Measurements from ENCODE around the gene TNK1.

TNK1 gene

DNA sequence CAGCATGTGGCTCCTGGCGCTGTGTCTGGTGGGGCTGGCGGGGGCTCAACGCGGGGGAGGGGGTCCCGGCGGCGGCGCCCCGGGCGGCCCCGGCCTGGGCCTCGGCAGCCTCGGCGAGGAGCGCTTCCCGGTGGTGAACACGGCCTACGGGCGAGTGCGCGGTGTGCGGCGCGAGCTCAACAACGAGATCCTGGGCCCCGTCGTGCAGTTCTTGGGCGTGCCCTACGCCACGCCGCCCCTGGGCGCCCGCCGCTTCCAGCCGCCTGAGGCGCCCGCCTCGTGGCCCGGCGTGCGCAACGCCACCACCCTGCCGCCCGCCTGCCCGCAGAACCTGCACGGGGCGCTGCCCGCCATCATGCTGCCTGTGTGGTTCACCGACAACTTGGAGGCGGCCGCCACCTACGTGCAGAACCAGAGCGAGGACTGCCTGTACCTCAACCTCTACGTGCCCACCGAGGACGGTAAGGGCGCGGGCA is 27.4 kb downstream of the TNK1 start:
- DNase-seq (ENCODE audit: low read depth) = no peak
- TF ChIP-seq, protein P1, sequence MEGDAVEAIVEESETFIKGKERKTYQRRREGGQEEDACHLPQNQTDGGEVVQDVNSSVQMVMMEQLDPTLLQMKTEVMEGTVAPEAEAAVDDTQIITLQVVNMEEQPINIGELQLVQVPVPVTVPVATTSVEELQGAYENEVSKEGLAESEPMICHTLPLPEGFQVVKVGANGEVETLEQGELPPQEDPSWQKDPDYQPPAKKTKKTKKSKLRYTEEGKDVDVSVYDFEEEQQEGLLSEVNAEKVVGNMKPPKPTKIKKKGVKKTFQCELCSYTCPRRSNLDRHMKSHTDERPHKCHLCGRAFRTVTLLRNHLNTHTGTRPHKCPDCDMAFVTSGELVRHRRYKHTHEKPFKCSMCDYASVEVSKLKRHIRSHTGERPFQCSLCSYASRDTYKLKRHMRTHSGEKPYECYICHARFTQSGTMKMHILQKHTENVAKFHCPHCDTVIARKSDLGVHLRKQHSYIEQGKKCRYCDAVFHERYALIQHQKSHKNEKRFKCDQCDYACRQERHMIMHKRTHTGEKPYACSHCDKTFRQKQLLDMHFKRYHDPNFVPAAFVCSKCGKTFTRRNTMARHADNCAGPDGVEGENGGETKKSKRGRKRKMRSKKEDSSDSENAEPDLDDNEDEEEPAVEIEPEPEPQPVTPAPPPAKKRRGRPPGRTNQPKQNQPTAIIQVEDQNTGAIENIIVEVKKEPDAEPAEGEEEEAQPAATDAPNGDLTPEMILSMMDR (IDR thresholded peaks at IDR 0.05; ENCODE audit: low read depth, low read length) = no peak
- H3K4me3 ChIP-seq (ENCODE audit: low read depth, low read length) = no peak overlapping the region

GRCh38 chr17:7408863-7409262 is 28.0 kb downstream of the TNK1 start:
- H3K4me3 ChIP-seq (ENCODE audit: low read depth, low read length) = no peak overlapping the region
- DNase-seq (ENCODE audit: low read depth) = no peak
- no peak for TF ChIP-seq POLR2A (IDR thresholded peaks at IDR 0.05; ENCODE audit: extremely low read depth, insufficient read length)
- TF ChIP-seq, protein P1 (IDR thresholded peaks at IDR 0.05; ENCODE audit: low read depth, low read length) = no peak
- TF ChIP-seq MYC (IDR thresholded peaks at IDR 0.05; ENCODE audit: low read depth, low read length) = no peak
- TF ChIP-seq MAX (IDR thresholded peaks at IDR 0.05; ENCODE audit: low read depth, low read length) = no peak

DNA sequence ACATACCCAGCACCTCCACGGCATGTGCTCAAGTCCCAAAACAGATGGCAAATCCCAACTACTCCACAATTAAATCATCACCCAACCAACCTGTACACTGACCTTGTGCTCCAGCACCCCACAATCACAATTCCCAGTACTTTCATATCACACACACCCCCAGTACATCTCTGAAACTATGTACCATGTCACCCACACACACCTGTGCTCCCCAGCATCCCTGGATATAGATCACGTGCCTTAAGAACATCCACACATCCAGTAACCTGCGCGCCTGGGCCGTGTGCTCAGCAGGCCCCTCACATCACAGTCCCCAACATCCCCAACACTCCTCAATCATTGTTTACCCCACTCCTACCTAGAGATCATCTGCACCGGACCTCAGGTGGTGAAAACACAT is 28.8 kb downstream of the TNK1 start:
- TF ChIP-seq MYC (IDR thresholded peaks at IDR 0.05; ENCODE audit: low read depth, low read length) (no peak), POLR2A (IDR thresholded peaks at IDR 0.05; ENCODE audit: extremely low read depth, insufficient read length) (no peak), MAX (IDR thresholded peaks at IDR 0.05; ENCODE audit: low read depth, low read length) (no peak)
- TF ChIP-seq, protein P1 (IDR thresholded peaks at IDR 0.05; ENCODE audit: low read depth, low read length) = no peak
- no peak overlapping the region for H3K4me3 ChIP-seq (ENCODE audit: low read depth, low read length)
- no peak for DNase-seq (ENCODE audit: low read depth)

- TF ChIP-seq MAX (IDR thresholded peaks at IDR 0.05; ENCODE audit: low read depth, low read length) (no peak), POLR2A (IDR thresholded peaks at IDR 0.05; ENCODE audit: extremely low read depth, insufficient read length) (no peak), MYC (IDR thresholded peaks at IDR 0.05; ENCODE audit: low read depth, low read length) (no peak)
- TF ChIP-seq, protein P1 (IDR thresholded peaks at IDR 0.05; ENCODE audit: low read depth, low read length) = no peak
- H3K4me3 ChIP-seq (ENCODE audit: low read depth, low read length) = no peak overlapping the region
- DNase-seq (ENCODE audit: low read depth) = no peak
These were observed 29.9 kb downstream of the TNK1 start for GRCh38 chr17:7410634-7411426.

DNA sequence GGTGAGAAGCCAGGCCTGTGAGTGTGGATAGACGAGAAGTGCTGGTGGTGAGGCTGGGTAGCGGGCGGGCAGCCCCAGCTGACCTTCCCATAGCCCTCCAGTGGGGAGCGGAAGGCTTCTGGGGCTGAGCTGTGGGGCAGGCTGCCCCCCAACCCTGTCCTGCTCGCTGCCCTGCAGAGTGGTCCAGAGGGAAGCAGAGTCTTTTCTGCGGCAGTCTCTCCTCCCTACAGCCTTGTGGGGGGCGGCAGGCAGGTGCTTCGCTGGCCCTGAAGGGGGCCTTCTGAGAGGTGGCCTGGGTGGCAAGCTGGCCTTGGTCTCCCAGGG is 30.5 kb downstream of the TNK1 start:
- no peak for DNase-seq (ENCODE audit: low read depth)
- no peak overlapping the region for H3K4me3 ChIP-seq (ENCODE audit: low read depth, low read length)
- TF ChIP-seq MYC (IDR thresholded peaks at IDR 0.05; ENCODE audit: low read depth, low read length) = no peak
- no peak for TF ChIP-seq MAX (IDR thresholded peaks at IDR 0.05; ENCODE audit: low read depth, low read length)
- no peak for TF ChIP-seq POLR2A (IDR thresholded peaks at IDR 0.05; ENCODE audit: extremely low read depth, insufficient read length)
- TF ChIP-seq, protein P1 (IDR thresholded peaks at IDR 0.05; ENCODE audit: low read depth, low read length) = no peak

Measured in NB4 (cell line).